ENCODE data around the gene PCK1.

PCK1 gene

GRCh38 chr20:57617079-57617795 is 56.3 kb downstream of the PCK1 start:
- H3K9ac ChIP-seq (ENCODE audit: low read length): no peak overlapping the region
- no peaks in the 10 kb centered on the region for H3K79me2 ChIP-seq (ENCODE audit: low read length)
- H3K4me3 ChIP-seq (ENCODE audit: low read length): no peak overlapping the region
- H2AFZ ChIP-seq (ENCODE audit: low read depth, low read length): no peak overlapping the region
- H3K36me3 ChIP-seq (replicated peaks; ENCODE audit: low read depth, low read length): no peaks in the 10 kb centered on the region
- H3K27ac ChIP-seq (ENCODE audit: low read length): no peak overlapping the region
- H3K4me2 ChIP-seq (ENCODE audit: low read length): peak overlapping the region; percentile 98
- H3K4me1 ChIP-seq (ENCODE audit: low read length): peaks cover 47% of the 10 kb centered on the region
- no peaks in the 10 kb centered on the region for H3K9me3 ChIP-seq (ENCODE audit: insufficient read depth, low read length)
- no peak; the same call in 1 of the 2 replicates for TF ChIP-seq CTCF (IDR thresholded peaks at IDR 0.05; ENCODE audit: low read depth, low read length)
- TF ChIP-seq EZH2phosphoT487 (IDR thresholded peaks at IDR 0.05; ENCODE audit: low read depth): no peak
- peaks cover 6% of the 10 kb centered on the region; the same call in 1 of the 2 replicates for H4K20me1 ChIP-seq (ENCODE audit: insufficient read depth, low read length)
- H3K27me3 ChIP-seq (ENCODE audit: low read depth, low read length): peaks cover 67% of the 10 kb centered on the region

All from OCI-LY3 (cell line).